ENCODE data around the gene CUBN. TPM values are rescaled to one million over a fixed set of nuclear protein-coding genes. Genes with fewer than 3 reads are reported as not detected.
A peak's percentile ranks its signal among the peaks of the same experiment; 100 is the strongest.

Gene CUBN
- total RNA-seq, 1 donor from 2014 or later: 6.8 TPM

- H3K27me3 ChIP-seq: no peaks in the 10 kb centered on the region
- H3K4me3 ChIP-seq: no peak overlapping the region
- no peak for DNase-seq (ENCODE audit: low spot score in 2 of 2)
- peak overlapping the region; percentile 30 to 52 for H3K27ac ChIP-seq
- TF ChIP-seq CTCF (IDR thresholded peaks at IDR 0.05): no peak
- H3K4me1 ChIP-seq: peaks cover 3 to 31% of the 10 kb centered on the region in 2 donors
- intact Hi-C loops (cut with DNase I): no loop called here
- no peaks in the 10 kb centered on the region for H3K9me3 ChIP-seq
- H3K36me3 ChIP-seq: no peaks in the 10 kb centered on the region
These were observed 120.4 kb downstream of the CUBN start for GRCh38 chr10:17009212-17009700.

- DNase-seq (ENCODE audit: low spot score in 2 of 2): no peak
- Histone ChIP-seq H3K9me3 (no peaks in the 10 kb centered on the region), H3K27me3 (no peaks in the 10 kb centered on the region), H3K4me1 (peaks cover 7 to 45% of the 10 kb centered on the region in 2 donors), H3K36me3 (no peaks in the 10 kb centered on the region), H3K27ac (peak overlapping the region; percentile 30), H3K4me3 (no peak overlapping the region)
- TF ChIP-seq CTCF (IDR thresholded peaks at IDR 0.05): no peak
- intact Hi-C loops (cut with DNase I): loop anchor here (2.0 kb wide), 1 partner anchor 15 kb away; no protein-coding TSS in a partner anchor
These were observed 122.2 kb downstream of the CUBN start for GRCh38 chr10:17007418-17007770.

GRCh38 chr10:17006631-17007417 is 122.8 kb downstream of the CUBN start:
- Histone ChIP-seq H3K27ac (peak overlapping the region; percentile 30), H3K4me3 (no peak overlapping the region), H3K4me1 (peaks cover 10 to 46% of the 10 kb centered on the region in 2 donors), H3K27me3 (no peaks in the 10 kb centered on the region), H3K9me3 (no peaks in the 10 kb centered on the region), H3K36me3 (no peaks in the 10 kb centered on the region)
- no peak for DNase-seq (ENCODE audit: low spot score in 2 of 2)
- intact Hi-C loops (cut with DNase I): loop anchor here (2.0 kb wide), 1 partner anchor 16 kb away; no protein-coding TSS in a partner anchor
- no peak for TF ChIP-seq CTCF (IDR thresholded peaks at IDR 0.05)

- intact Hi-C loops (cut with DNase I): loop anchor here (2.0 kb wide), 1 partner anchor 17 kb away; no protein-coding TSS in a partner anchor
- H3K4me1 ChIP-seq: peaks cover 13 to 53% of the 10 kb centered on the region in 2 donors
- H3K9me3 ChIP-seq: no peaks in the 10 kb centered on the region
- TF ChIP-seq CTCF (IDR thresholded peaks at IDR 0.05): no peak
- H3K27ac ChIP-seq: peak overlapping the region; percentile 30
- no peaks in the 10 kb centered on the region for H3K27me3 ChIP-seq
- DNase-seq (ENCODE audit: low spot score in 2 of 2): no peak
- H3K36me3 ChIP-seq: no peaks in the 10 kb centered on the region
- H3K4me3 ChIP-seq: no peak overlapping the region
These were observed 123.7 kb downstream of the CUBN start for GRCh38 chr10:17005621-17006566.

- H3K9me3 ChIP-seq: no peaks in the 10 kb centered on the region
- intact Hi-C loops (cut with DNase I): loop anchor here (5.0 kb wide), 1 partner anchor 197 kb away; the partner anchor contains the start of gene TRDMT1
- H3K4me1 ChIP-seq: peaks cover 13 to 52% of the 10 kb centered on the region in 2 donors
- no peak overlapping the region for H3K4me3 ChIP-seq
- no peaks in the 10 kb centered on the region for H3K36me3 ChIP-seq
- no peak for TF ChIP-seq CTCF (IDR thresholded peaks at IDR 0.05)
- H3K27ac ChIP-seq: peak overlapping the region in 1 of 2 donors; percentile 83
- DNase-seq (ENCODE audit: low spot score in 2 of 2): no peak
- H3K27me3 ChIP-seq: no peaks in the 10 kb centered on the region
These were observed 124.7 kb downstream of the CUBN start for GRCh38 chr10:17004801-17005380.

All from ascending aorta (tissue), 2 donors.